GM10266 (cell line): Measurements from ENCODE around the gene SLC39A9.

Source experiments
- DNase-seq: peaks from one replicate; pipeline ENCODE4 v3.0.0; 2012; ENCODE audit errors: extremely low spot score
- CTCF ChIP-seq: IDR thresholded peaks from 2 replicates; pipeline ENCODE4 v1.5.1; 2012; ENCODE audit warnings: mild to moderate bottlenecking, low read depth; ENCODE audit not compliant: control insufficient read depth, insufficient read depth; ENCODE audit errors: missing control alignments

SLC39A9 gene

DNA sequence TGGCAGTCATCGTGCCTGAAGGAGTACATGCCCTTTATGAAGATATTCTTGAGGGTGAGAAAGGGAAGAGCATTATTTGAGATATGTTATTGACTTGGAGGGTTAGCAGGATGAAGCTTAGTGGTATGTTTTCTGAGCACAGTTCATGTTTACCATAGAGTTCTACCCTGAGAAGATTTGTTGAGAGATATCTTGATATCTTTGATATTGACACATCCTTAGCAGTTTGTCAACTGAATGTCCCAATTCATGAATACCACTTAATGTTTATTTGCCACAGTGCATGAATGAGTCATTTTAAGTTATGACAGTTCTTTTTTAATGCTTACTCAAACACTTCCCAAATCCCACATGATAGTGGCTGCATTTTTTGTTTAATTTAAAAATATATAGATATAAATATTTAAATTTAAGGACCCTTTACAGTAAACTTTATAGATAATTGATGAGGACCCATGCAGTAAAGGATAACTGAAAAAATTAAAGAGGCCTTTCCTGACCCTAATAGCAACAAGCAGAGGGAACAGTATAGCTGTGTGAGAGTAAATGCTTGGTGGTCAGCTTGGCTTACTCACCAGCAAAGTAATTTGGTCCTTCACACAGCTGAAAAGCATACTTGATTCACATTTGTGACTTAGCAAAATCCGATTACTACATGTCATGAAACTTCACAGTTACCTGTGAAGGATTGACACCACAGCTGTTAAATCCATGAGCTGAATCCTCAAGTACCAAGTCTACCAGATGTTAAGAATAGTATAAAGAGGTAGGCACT, 25.8 kb downstream of the SLC39A9 start:
- no peak for TF ChIP-seq CTCF

DNA sequence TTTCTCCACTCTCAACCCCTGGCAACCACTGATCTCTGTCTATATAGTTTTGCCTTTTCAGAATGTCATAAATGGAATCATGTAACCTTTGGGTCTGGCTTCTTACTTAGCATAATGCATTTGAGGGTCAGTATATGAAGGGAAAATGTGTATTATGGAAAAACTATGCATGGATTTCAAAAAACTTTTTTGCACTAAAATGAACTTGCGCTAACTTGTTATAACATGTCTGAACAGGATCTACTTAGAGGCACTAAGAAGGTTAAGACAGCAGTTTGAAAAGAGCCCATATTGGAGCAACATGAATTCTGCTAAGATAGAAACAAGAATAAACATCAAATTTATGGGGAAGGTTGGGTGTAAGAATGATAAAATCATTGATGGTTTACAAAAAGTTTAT, 29.1 kb downstream of the SLC39A9 start:
- DNase-seq, result no peak
- no peak for TF ChIP-seq CTCF

More for the DNA sequence above, 25.8 kb downstream of the SLC39A9 start:
- DNase-seq, result no peak

GRCh38 chr14:69428289-69428998, 30.0 kb downstream of the SLC39A9 start:
- TF ChIP-seq CTCF, result no peak

DNA sequence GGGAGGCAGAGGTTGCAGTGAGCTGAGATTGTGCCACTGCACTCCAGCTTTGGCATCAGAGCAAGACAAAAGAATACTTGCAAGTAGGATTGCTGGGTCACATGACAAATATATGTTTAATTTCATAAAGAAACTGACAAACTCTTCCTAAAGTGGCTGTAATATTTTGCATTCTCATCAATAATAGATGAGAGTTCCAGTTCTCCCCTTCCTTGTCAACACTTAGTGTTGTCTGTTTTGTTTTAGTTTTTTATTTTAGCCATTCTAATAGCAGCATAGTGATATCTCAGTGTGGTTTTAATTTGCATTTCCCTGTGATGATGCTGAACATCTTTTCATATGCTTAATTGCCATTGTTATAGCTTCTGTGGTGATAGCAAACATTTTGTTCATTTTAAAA, 31.2 kb downstream of the SLC39A9 start:
- no peak for DNase-seq
- no peak for TF ChIP-seq CTCF

More at GRCh38 chr14:69428289-69428998, 30.0 kb downstream of the SLC39A9 start:
- peak; percentile 18 for DNase-seq

DNA sequence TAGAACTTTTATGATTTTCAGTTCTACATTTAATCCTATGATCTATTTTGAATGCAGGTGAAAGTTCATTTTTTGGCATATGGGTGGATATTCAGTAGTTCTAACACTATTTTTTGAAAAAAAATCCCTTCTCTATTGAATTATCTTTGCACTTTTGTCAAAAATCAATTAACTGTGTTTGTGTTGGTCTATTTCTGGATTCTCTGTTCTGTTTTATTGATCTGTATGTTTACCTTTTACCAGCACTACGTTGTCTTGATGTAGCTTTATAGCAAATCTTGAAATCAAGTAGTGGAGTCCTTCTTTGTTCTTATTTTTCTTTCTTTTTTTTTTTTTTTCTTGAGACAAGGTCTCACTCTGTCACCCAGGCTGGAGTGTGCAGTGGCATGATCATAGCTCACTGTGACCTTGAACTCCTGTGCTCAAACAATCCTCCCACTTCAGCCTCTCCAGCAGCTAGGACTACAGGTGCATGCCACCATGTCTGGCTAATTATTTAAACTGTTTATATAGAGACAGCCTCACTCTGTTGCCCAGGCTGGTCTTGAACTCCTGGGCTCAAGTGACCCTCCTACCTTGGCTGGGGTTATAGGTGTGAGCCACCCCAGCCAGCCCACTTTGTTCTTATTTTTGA, 31.9 kb downstream of the SLC39A9 start:
- DNase-seq, result no peak
- TF ChIP-seq CTCF, result no peak

GRCh38 chr14:69432364-69432763, 33.9 kb downstream of the SLC39A9 start:
- DNase-seq, result no peak
- TF ChIP-seq CTCF, result no peak
